GM19043 (cell line): ENCODE measurements around the gene ZNF610.
"Not testable (repeated sequence)": the region's sequence is repeated elsewhere in the genome, so short reads cannot be mapped to it uniquely, and the experiment has no call there.

Experiments
- ATAC-seq: cut with Tn5 transposase; IDR thresholded peaks from one replicate; pipeline ENCODE4 v1.9.1; 2021; ENCODE audit warnings: low read depth; ENCODE audit not compliant: unreplicated experiment

ZNF610 gene

DNA sequence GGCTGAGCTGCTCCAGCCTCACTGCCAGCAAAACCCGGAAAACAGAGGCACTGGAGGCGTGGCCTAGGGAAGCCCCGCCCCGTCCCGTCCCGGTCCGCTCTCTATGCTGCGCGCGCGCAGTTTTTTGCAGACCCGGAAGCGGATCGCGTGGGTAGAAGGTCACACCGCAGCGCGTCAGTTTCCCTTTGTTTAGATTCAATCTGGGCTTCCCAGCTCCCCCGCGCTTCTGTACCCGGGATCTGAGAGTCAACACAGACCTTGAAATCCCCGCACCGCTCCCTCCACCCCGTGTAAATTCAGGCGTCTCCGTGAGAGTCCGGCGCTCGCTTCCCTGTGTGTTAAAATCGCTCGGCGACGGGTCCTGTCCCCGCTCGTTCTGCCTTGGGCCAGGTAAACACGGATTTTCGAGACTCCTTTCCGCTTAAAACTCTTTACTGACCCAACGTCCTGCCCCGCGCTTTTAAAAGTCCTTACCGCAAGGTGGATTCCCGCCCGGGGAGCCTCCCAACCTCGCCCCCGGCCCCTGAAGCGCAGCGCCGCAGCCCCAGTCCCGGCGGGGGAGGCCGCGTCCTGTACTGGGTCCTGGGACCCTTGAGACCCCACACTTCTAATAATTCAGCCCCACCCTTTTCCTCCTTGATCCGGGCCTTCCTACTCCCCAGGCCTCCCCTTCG, at the start of gene ZNF610:
ZNF610 (plus strand) TSS at position 127 of the 674 bp plus-strand sequence. CDS start 12,930 bp downstream, outside the sequence.
- peak; percentile 45 for ATAC-seq

DNA sequence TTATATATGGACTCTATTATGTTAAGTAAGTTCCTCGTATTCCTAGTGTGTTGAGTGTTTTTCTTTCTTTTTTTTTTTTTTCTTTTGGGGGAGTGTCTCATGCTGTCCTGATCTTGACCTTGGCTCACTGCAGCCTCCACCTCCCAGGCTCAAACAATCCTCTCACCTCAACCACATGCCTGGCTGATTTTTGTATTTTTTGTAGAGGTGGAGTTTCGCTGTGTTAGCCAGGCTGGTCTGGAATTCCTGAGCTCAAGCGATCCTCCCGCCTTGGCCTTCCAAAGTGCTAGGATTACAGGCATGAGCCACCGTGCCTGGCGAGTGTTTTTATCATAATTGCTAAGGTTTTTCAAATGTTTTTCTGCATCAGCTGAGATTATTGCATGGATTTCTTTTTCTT, 49.8 kb upstream of the ZNF610 start:
- ATAC-seq, result no peak

DNA sequence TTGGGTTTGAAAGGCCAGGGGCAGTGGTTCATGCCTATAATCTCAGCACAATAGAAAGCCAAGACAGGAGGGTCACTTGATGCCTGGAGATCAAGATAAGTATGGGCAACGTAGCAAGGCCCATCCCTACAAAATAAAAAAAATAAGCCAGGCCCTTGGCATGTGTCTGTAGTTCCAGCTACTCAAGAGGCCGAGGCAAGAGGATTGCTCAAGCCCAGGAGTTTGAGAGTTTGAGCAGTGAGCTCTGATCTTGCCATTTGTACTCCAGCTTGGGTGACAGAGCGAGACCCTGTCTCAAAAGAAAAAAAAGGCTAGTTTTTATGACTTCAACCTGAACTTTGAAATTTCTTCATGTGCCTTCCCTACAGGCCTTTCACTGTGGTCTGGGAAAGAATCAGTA, 44.3 kb upstream of the ZNF610 start:
- no peak for ATAC-seq

DNA sequence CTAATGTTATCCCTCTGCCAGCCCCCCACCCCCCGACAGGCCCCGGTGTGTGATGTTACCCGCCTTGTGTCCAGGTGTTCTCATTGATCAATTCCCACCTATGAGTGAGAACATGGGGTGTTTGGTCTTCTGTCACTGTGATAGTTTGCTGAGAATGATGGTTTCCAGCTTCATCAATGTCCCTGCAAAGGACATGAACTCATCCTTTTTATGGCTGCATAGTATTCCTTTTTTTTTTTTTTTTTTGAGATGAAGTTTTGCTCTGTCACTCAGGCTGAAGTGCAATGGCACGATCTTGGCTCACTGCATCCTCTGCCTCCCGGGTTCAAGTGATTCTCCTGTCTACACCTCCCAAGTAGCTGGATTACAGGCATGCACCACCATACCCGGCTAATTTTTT, 43.1 kb upstream of the ZNF610 start:
- ATAC-seq, result not testable (repeated sequence)

DNA sequence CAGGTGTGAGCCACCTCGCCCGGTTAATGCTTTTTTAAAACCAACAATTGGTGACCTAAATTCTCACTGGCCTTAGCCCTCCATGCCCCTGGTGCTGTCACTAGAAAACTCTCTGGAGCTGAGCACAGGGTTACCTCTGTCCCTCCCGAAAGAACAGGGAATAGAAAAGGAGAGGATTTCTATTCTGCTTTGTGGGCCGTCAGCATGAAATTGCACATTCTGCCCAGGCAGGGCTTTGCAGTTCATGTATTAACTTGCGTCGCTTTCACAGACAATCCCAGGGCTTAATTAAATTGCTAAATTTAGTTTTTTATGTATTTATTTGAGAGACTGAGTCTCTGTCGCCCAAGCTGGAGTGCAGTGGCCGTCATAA, 39.7 kb upstream of the ZNF610 start:
- ATAC-seq, result no peak

DNA sequence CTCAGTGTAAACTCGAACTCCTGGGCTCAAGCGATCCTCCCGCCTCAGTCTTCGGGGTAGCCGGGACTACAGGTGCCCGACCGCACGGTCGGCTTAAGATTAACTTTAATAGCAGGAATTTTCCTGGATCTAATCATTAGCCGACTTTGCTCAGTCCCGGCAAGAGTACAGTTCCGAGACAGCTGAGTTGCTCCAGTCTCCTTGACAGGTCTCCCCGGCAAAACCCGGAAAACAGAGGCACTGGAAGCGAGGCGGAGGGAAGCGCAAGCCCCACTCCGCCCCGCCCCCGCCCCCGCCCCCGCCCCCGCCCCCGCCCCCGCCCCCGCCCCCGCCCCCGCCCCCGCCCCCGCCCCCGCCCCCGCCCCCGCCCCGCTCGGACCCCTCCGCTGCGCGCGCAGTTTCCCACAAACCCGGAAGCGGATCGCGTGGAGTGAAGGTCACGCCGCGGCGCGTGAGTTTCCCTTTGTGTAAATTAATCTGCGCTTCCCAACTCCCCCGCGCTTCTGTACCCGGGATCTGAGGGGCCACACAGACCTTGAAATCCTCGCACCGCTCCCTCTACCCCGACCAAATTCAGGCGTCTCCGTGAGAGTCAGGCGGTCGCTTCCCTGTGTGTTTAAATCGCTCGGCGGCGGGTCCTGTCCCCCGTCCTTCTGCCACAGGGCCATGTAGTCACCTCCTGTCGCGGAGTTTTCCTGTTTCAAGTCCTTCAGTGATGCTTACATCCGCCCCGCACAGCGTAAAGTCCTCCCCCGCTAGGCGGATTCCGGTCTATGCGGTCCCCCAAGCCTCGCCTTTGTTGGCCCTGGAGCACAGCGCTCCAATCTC, 39.1 kb upstream of the ZNF610 start, which contains the start of gene ZNF480:
ZNF480 (plus strand) TSS at position 397 of the 828 bp plus-strand sequence. CDS start 3,244 bp downstream, outside the sequence.
- ATAC-seq, result no peak

DNA sequence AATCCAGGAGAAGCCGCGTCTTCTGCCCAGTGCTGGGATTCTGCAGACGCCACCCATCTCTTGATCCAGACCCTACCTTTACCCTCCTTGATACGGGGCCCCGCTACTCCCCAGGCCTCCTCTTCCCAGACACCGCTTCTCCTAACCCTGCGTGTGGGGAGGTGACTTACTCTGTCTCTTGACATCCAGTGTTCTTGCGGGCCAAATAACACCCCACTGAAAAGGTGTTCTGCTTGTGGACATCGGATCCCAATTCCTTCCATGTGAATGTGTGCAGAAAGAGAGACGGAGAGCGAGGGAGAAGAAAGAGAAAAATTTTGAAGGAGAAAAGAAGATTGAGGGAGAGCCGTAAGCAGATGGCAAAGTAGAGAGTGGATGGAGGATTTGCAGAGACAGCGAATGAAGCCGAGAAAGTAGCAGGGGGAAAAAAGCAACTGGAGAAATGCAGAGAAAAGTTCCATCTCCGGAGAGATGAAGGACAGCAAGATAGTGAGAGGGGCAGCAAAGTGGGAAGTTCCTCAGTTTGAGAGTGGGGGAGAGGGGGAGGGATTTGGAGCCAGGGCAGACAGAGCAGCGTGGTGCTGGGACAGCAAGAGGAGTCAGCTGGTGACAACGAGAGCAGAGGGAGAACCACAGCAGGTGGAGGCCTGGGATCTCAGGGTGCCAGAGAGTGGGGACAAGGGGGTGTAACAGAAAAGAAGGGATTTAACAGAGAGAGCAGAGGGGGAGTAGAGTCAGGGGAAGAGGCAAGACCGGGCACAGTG, 38.3 kb upstream of the ZNF610 start:
- no peak for ATAC-seq

DNA sequence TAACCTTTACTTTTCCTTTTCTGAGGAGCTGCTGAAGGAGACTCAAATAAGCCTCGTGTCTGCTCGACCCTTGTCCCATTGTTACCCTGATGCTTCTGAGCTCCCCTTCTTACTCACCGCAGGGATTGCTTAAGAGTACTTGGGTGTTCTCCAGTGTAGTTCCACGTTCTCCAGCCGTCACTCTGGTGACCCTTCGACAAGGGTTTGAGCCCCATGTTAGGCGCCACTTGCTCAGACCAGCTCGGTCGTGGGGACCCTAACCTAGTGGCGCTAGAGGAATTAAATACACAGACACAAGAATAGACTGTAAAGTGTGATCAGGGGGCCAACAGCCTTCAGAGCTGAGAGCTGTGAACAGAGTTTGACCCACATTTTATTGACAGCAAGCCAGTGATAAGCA, 28.8 kb upstream of the ZNF610 start:
- no peak for ATAC-seq

DNA sequence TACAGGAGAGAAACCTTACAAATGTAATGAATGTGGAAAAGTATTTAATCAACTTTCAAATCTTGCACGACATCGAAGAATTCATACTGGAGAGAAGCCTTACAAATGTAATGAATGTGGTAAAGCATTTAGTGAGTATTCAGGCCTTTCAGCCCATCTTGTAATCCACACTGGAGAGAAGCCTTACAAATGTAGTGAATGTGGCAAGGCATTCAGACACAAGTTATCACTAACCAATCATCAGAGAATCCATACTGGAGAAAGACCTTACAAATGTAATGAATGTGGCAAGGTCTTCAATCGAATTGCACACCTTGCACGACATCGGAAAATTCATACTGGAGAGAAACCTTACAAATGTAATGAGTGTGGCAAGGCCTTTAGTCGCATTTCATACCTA, 13.6 kb upstream of the ZNF610 start:
- ATAC-seq, result no peak

DNA sequence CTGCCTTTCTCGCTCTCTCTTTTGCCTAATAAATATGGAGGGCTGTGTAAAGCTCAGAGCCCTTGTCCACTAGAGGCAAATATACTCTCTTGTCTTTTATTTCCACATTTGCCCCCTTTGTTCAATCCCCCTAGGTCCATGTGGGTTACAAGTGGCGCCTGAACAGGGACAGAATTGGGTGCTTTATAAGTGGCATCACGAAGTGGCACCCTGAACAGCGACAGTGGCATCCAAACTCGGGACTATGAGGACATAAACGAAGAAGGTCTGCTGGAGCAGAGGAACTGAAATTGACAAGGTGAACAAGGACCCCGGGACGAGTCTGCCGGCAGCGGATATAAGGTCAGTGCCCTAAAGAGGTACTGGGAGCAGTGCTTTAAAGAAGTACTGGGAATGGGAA, 4.3 kb upstream of the ZNF610 start:
- no peak for ATAC-seq

DNA sequence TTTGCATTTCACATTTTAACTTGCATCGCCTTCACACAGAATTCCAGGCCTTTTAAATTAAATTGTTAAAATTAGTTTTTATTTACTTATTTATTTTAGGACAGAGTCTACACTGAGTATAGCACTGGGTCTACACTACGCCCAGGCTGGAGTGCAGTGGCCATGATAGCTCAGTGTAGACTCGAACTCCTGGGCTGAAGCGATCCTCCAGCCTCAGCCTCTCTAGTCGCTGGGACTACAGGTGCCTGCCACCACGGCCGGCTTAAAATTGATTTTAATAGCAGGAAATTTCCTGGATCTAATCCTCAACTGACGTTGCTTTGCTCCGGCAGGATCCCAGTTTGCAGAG, 301 bp upstream of the ZNF610 start:
- no peak for ATAC-seq

DNA sequence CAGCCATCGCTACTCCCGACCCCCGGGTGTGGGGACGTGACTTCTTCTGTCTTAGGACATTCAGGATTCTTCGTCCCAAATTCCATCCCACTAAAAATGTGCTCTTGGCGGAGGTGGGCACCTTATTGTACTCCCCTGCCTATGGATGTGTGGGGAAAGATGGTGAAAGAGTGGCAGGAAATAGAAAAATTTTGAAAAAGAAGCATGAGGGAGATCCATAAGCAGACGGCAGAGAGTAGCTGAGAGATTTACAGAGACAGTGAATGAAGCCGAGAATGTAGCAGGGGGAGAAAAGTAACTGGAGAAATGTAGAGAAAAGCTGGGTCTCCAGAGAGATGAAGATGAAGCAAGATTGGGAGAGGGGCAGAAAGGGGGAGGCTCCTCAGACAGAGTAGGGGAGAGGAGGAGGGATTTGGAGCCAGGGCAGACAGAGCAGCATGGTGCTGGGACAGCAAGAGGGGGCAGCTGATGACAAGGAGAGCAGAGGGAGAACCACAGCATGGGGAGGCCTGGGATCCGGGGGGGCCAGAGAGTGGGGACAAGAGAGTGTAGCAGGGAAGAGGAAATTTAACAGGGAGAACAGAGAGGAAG, 843 bp downstream of the ZNF610 start:
- no peak for ATAC-seq

DNA sequence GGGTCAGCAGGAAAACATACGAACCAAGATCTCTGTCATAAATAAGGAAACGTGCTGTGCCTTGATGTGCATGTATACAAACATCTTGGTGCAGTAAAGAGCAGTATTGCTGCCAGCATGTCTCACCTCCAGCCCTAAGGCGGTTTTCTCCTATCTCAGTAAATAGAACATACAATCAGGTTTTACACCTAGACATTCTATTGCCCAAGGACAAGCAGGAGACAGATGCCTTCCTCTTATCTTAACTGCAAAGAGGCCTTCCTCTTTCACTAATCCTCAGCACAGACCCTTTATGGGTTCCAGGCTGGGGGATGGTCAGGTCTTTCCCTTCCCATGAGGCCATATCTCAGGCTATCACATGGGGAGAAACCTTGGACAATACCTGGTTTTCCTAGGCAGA, 3.0 kb downstream of the ZNF610 start:
- ATAC-seq, result not testable (repeated sequence)

DNA sequence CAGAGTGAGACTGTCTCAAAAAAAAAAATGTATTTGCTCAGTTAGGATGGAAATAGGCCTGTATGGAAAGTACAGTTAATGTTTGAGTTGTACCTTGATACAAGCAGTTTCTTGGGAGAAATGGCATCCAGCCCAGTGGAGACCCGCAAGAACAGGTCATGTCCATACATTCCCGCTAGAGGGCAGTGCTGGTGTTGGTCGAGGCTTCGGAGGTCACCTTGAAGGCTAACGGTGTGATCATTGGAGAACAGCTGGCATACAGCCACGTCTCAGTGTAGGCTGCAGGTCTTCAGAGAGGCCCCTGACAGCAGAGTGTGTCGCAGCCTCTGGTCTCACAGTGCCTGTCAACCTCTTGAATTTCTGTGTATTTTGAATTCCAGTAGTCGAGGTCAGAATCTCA, 7.5 kb downstream of the ZNF610 start:
- no peak for ATAC-seq

DNA sequence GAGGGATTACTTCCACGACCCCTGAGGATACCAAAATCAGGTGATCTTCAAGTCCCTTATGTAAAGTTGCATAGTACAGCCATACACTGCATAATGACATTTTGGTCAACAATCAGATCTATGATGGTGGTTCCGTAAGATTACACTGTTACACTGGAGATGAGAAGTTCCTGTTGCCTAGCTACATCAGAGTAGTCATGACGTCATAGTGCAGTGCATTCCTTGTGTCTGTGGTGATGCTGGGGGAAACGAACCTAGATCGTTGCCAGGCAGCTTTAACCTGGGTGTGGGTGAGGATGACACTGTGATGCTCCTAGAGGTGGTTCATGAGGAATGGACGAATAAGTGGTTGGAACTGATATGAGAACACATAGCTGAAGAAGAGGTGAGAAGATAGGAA, 9.1 kb downstream of the ZNF610 start:
- no peak for ATAC-seq

DNA sequence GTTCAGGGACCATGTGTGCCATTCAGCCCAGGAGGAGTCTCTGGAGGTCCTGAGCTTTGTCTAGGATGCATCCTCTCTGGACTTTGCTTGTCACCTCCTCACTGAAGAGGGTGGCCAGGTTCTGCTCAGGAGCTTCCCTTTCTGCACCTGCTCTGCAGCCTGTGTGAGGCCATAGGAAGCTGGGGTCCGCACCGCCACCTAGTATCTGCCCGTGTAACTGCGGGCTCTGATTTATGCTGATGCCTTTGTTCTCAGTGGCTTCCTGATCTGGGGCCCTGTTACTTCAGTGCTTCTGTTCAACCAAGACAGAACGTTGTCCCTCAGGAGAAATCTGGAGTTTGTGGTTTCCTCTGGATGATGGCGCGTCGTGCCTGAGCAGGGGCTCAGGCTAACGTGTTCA, 15.5 kb downstream of the ZNF610 start:
- ATAC-seq, result no peak

DNA sequence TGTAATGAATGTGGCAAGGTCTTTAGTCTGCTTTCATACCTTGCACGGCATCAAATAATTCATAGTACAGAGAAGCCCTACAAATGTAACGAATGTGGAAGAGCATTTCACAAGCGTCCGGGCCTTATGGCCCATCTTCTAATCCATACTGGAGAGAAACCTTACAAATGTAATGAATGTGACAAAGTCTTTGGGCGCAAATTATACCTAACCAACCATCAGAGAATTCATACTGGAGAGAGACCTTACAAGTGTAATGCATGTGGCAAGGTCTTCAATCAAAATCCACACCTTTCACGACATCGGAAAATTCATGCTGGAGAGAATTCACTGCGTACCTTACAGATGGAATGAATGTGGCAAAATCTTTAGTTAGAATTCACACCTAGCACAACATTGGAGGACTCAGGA, 30.4 kb downstream of the ZNF610 start:
- no peak for ATAC-seq

DNA sequence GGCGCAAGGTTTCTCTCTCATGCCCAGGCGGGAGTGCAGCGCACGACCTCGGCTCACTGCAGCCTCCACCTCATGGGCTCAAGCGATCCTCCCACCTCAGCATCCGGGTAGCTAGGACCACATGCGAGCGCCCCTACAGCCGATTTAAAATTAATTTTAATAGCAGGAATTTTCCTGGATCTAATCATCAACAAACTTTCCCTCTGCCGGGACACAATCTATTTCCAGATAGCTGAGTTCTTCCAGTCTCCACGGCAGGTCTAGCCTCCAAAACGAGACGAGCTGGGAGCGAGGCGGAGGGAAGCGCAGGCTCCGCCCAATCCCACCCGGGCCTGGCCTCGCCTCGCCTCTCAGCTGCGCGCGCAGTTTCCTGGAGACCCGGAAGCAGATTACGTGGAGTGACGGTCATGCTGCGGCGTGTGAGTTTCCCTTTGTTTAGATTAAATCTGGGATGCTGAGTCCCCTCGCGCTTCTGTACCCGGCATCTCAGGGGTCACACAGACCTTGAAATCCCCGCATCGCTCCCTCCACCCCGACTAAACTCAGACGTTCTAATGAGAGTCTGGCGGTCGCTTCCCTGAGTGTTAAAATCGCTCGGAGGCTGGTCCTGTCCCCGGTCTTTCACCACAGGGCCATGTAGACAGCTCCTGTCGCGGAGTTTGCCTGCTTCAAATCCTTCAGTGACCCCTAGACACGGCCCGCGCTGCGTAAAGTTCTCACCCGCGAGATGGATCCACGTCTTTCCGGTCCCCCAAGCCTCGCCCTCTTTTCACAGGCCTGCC, 33.7 kb downstream of the ZNF610 start, which contains the start of gene ZNF880:
ZNF880 (plus strand) TSS at position 365 of the 782 bp plus-strand sequence; CDS start at position 408, 43 bp downstream.
- ATAC-seq, result no peak

DNA sequence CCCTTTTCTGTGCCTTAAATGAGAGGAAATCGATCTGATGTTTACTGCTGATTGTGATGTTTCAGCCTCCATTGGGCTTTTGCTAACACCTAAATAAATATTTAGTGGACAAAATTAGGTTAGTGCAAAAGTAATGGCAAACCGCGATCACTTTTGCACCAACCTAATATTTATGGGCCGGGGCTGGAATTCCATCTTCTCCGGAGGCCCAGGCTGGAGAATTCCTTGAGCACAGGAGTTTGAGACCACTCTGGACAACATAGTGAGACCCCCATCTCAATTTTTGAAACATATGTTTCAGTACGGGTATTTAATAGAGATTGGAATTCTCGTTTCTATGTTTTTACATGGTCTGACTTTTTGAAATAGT, 34.3 kb downstream of the ZNF610 start:
- ATAC-seq, result no peak

DNA sequence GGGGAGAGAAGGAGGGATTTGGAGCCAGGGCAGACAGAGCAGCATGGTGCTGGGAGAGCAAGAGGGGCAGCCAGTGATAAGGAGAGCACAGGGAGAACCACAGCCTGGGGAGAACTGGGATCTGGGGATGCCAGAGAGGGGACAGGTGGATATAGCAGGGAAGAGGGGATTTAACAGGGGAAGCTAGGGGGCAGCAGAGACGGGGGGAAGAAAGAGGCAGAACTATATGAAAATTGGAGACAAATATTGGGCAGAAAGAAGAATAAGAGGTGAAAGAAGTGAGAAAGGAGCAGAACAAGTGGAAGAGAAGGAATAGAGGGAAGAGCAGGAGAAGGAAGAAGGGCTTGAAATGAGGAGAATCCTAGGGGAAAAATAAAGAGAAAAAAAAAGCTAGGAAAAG, 55.1 kb downstream of the ZNF610 start:
- no peak for ATAC-seq
